HG03457 (cell line): Measurements from ENCODE around the gene SLC12A4.
"Not testable (repeated sequence)": the region's sequence is repeated elsewhere in the genome, so short reads cannot be mapped to it uniquely, and the experiment has no call there.

Source experiments
- ATAC-seq: cut with Tn5 transposase; IDR thresholded peaks from one replicate; pipeline ENCODE4 v1.9.1; 2021; ENCODE audit warnings: moderate number of reproducible peaks; ENCODE audit not compliant: unreplicated experiment

The SLC12A4 gene

DNA sequence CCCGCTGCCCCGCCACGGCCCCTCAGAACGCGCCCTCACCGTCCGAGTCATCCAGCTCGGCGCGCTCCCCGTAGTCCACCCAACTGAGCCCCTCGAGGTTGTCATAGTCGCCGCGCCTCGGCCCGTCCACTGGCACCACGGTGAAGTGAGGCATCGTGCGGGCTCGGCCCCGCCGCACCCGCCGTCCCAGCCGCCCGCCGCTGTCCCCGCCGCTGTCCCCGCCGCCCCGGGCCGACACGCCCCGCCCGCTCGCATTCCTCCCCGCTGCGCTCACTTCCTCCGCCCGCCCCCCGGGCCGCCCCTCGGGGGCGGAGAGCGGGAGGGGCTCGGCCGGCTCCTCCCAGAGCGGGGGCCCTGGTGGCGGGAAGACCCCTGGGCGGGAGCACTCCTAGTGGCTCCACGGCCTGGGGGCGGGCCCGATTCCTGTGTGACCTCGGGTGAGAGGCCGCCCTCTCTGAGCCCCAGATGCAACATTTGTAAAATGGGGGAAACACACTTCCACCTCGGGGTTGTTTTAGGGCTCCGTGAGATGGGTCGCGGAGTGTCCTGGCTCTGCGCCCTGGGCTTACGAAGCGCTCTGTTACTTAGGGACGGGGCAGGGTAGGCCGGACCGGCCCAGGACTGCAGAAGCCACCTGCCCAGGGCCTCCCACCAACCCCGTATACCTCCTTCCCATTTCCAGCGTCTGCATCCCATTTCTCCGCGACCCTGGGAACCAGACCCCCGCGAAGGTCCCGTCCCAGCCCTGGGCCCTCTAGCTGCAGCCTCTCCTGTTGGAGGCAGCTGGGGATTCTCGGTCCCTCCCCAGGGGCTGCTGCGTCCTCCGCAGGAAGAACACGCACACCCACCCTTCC lies at the start of gene SLC12A4:
Gene SLC12A4 (minus strand): TSS at position 238 of the 854 bp plus-strand sequence. CDS start 84 bp downstream, at position 154.
- peak; percentile 51 for ATAC-seq

- no peak for ATAC-seq
Measured at GRCh38 chr16:68015681-68016080, 47.2 kb upstream of the SLC12A4 start, which contains the start of gene DPEP2NB. TSS of gene DPEP2NB (minus strand) at chr16:68015911. CDS start at chr16:68015770, 141 bp downstream.

- no peak for ATAC-seq
Measured at GRCh38 chr16:68013440-68013839, 45.0 kb upstream of the SLC12A4 start.

- not testable (repeated sequence) for ATAC-seq
Measured at GRCh38 chr16:68009872-68010271, 41.4 kb upstream of the SLC12A4 start.

DNA sequence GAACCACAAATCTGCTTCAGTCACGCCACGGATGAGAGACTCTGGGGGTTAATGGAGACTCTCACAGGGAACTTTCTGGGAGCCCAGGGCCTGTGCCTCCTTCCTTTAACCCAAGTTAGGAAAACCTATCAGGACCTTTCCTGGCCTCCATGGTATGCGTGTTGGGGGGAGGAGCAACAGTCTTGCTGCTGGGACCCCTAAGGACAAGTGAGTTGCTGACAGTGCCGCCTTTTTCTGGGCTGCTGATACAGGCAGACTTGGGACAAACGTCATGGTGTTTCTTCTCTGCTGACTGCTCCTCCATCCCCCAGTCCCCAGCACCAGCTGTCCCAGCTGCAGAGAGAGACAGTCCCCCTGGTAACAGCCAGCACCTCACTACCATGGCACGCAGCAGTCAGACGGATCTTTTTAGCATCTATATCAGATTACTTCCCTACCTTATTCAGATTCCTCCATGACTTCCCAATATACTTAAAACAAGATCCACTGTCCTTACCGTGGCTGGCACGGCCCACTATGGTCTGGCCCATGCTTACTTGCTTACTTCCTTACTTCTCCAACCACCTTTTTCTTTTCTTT lies 40.8 kb upstream of the SLC12A4 start:
- no peak for ATAC-seq

GRCh38 chr16:68005786-68006286 lies 37.4 kb upstream of the SLC12A4 start:
- no peak for ATAC-seq

DNA sequence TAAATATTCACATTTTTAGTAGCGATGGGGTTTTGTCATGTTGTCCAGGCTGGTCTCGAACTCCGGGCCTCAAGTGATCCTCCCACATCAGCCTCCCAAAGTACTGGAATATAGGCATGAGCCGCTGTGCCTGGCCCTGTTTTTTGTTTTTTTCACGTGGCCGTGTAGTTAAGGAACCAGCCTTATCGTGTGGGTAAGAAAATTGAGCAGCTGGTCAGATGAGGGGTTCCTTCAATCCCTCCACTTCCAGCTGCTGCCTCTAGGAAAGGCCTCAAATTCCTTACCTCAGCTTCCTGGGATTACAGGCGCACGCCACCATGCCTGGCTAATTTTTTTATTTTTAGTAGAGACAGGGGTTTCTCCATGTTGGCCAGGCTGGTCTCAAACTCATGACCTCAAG lies 36.8 kb upstream of the SLC12A4 start:
- no peak for ATAC-seq

DNA sequence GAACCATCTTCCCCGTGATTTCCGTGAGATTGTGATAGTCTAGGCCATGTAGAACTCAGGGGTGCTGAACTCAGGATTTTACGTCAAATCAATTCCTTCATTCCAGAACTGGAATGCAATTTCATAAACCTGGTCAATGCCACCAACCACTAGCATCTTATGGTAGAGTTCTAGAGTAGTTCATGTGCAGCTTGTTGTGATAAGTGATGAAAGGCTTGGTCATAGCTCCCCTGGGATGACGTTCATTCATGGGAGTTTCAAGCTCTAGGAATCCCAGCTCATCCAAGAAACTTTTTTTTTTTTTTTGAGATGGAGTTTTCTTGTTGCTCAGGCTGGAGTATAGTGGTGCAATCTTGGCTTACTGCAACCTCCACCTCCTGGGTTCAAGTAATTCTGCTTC lies 34.6 kb upstream of the SLC12A4 start:
- no peak for ATAC-seq

DNA sequence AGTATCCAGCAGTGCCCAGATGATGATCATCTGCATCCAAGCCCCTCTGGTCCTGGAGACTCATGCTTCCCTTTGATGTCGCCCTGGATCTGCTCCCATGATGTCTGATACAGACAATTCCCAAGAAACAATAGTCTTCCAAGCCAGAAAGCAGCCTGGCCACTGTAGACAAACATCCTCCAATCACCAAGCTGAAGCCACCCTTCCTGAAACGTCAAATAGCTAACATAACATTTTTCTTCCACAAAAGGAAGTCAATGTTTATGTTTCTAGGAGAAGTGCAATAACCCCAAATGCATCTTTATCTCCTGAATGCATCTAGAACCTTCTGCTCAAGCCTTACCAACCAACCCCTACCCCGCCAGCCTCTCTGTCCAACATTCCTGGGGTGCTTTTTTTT lies 32.0 kb upstream of the SLC12A4 start:
- no peak for ATAC-seq

DNA sequence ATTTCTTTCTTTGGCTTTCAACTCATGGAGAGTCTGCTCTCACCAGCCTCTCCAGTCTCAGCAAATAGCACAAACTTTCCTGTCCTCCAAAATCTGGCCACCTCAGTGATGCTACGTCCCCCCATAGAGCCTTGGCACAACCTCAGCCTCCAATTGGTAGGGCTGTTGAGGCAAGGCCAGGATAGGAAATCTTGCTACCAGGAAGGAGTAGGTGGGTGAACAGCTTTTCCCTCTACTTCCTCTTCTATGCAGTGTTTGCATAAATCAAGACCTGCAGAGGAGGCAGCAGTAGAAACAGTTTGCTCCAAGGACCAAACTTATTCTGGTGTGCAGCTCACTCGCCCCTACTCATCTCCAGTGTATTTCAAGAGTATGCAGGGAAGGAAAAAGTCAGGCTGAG lies 31.5 kb upstream of the SLC12A4 start:
- ATAC-seq: no peak

DNA sequence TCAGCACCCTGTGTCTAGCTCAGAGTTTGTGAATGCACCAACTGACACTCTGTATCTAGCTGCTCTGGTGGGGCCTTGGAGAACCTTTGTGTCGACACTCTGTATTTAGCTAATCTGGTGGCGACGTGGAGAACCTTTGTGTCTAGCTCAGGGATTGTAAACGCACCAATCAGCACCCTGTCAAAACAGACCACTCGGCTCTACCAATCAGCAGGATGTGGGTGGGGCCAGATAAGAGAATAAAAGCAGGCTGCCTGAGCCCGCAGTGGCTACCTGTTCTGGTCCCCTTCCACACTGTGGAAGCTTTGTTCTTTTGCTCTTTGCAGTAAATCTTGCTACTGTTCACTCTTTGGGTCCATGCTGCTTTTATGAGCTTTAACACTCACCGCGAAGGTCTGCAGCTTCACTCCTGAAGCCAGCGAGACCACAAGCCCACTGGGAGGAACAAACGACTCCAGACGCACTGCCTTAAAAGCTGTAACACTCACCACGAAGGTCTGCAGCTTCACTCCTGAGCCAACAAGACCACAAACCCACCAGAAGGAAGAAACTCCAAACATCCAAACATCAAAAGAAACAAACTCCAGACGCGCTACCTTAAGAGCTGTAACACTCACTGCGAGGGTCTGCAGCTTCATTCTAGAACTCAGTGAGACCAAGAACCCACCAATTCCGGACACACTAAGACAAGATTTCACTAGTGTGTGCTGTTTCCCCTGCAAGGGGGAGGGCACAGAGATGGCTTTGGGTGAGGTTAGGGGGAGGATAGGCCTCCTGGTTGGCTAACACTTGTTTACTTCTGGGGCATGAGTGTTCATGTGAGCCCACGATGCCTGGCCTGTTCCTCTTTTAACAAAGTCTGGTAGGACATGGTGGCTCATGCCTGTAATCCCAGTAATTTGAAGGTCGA lies 30.6 kb upstream of the SLC12A4 start, which contains the start of gene DPEP2:
Gene DPEP2 (minus strand): TSS at position 706 of the 910 bp plus-strand sequence. CDS start 6,272 bp downstream, outside the sequence.
- ATAC-seq: not testable (repeated sequence)

DNA sequence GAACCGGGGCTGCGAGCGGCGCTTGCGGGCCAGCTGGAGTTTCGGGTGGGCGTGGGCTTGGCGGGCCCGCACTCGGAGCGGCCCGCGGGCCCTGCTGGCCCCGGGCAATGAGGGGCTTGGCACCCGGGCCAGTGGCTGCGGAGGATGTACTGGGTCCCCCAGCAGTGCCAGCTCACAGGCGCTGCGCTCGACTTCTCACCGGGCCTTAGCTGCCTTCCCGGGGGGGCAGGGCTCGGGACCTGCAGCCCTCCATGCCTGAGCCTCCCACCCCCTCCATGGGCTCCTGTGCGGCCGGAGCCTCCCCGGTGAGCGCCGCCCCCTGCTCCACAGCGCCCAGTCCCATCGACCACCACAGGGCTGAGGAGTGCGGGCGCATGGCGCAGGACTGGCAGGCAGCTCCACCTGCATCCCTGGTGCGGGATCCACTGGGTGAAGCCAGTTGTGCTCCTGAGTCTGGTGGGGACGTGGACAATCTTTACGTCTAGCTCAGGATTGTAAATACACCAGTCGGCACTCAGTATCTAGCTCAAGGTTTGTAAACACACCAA lies 29.9 kb upstream of the SLC12A4 start:
- not testable (repeated sequence) for ATAC-seq

DNA sequence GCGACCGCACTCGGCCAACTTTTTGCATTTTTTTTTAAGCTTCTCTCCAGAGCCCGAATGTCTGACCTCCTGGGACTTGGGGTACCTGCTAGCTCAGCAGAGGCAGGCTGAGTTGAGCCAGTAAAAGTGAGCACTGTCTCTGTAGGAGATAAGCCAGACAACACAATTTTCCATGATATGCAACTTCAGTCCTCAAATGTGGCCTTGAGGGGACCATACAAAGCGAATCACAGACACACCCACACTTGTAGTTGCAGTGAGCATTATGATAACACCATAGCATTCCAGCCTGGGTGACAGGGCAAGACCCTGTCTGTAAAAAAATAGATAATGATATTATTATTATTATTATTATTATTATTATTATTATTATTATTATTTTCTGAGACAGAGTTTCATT lies 28.2 kb upstream of the SLC12A4 start:
- ATAC-seq: no peak

DNA sequence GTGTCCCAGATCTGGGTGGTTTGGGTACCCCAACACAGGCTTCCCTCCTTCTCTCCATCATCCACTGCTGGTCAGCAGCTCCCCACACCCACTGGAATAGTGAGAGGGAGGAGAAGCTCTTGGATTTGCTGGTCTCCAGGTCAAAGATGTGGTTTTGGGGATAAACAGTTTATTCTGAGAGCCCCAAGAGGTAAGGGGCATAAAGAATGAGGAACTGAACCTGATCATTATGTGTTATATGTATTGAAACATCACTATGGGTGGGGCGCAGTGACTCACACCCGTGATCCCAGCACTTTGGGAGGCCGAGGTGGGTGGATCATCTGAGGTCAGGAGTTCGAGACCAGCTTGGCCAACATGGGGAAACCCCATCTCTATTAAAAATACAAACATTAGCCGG lies 27.0 kb upstream of the SLC12A4 start:
- ATAC-seq: no peak

DNA sequence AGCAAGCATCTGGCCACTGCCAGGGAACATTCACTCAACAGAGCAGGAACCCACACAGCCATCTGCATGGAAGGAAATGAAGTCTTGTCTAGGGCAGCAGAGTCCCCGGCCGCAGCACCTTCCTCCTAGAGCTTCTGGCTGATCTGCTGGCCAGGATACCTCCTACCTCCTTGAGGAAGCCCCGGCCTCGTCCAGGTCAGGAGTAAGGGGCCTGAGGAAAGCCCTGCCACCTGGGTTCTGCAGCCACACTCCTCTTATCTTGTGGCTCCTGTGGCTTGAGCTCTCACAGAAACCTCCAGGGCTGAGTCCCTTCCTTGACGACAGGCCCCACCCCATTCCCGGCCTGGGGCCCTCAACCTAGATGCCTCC lies 25.6 kb upstream of the SLC12A4 start:
- not testable (repeated sequence) for ATAC-seq

- ATAC-seq: peak; percentile 64
Measured at GRCh38 chr16:67993207-67994039, 25.0 kb upstream of the SLC12A4 start.

GRCh38 chr16:67992661-67993206 lies 24.3 kb upstream of the SLC12A4 start:
- ATAC-seq: no peak

- ATAC-seq: no peak
Measured at GRCh38 chr16:67990018-67990386, 21.6 kb upstream of the SLC12A4 start.

DNA sequence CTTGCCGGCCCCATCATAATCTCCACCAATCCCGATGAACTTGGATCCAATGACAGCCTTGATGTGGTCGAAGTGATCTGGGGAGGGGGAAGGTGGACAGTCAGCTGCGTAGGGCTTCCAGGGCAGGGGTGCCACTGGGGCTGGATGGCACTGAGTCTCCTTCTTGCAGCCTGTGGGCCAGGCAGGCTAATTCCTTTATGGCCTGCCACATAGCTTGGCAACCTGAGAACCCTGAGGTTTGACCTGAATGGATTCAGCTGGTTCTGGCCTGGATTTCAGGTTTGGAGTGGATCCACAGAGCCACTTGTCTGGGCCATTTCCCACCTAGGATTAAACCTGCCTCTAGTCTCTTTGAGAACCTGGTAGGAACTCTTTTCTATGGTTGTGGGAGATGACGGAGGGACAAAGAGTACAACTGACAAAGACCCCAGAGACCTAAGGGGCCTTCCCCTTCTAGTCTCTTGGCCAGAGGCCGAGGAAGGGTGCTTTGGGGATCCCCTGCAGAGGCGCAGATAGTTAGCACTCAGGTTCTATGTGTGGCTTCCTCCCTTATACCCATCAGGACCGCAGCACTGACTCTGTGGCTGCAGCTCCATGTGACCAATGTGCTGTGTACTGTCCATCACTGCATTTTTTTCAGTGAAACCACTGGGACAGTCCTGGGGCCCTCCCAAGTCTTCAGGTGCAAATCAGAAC lies 21.0 kb upstream of the SLC12A4 start:
- ATAC-seq: no peak
